Measurements from ENCODE around the gene CEMIP2. TPM values are rescaled to one million over a fixed set of nuclear protein-coding genes. Genes with fewer than 3 reads are reported as not detected.

Gene CEMIP2
- total and polyA plus RNA-seq, 4 donors: 18.8 to 123 (median 38.6) TPM

- Histone ChIP-seq H3K9me3 (ENCODE audit: control insufficient read depth in 4 of 4, low read length in 3 of 4) (no peaks in the 10 kb centered on the region), H3K27ac (ENCODE audit: low read depth in 1 of 2, low read length in 2 of 2) (no peak overlapping the region), H3K27me3 (ENCODE audit: control insufficient read depth in 4 of 4, insufficient read depth in 4 of 4, low read length in 3 of 4) (no peaks in the 10 kb centered on the region), H3K4me1 (ENCODE audit: control insufficient read depth in 4 of 4, insufficient read depth in 4 of 4, low read length in 3 of 4) (peaks cover 4 to 34% (median 11%) of the 10 kb centered on the region in 4 donors), H3K4me3 (ENCODE audit: low read depth in 1 of 3, low read length in 3 of 3) (no peak overlapping the region), H3K36me3 (ENCODE audit: control insufficient read depth in 4 of 4, insufficient read depth in 3 of 4, low read depth in 1 of 4, low read length in 3 of 4) (peaks cover 5 to 32% (median 19%) of the 10 kb centered on the region in 4 donors), H3K9ac (ENCODE audit: low read depth in 1 of 2, low read length in 2 of 2) (no peak overlapping the region)
- 95% methylated on average over 1 of the region's 1 CpG for WGBS
- DNase-seq (ENCODE audit: low spot score): no peak
- TF ChIP-seq TAF1 (conservative IDR thresholded peaks at IDR 0.05) (no peak), RAD21 (IDR thresholded peaks at IDR 0.05) (no peak), GABPA (IDR thresholded peaks at IDR 0.05 in 1 of 2, conservative IDR thresholded peaks at IDR 0.05 in 1 of 2) (no peak), SP1 (IDR thresholded peaks at IDR 0.05) (no peak), HNF4A (conservative IDR thresholded peaks at IDR 0.05) (no peak)
Observed at GRCh38 chr9:71687676-71688075, 80.6 kb downstream of the CEMIP2 start.

GRCh38 chr9:71685988-71686387 is 82.3 kb downstream of the CEMIP2 start:
- Histone ChIP-seq H3K9ac (ENCODE audit: low read depth in 1 of 2, low read length in 2 of 2) (no peak overlapping the region), H3K27me3 (ENCODE audit: control insufficient read depth in 4 of 4, insufficient read depth in 4 of 4, low read length in 3 of 4) (no peaks in the 10 kb centered on the region), H3K36me3 (ENCODE audit: control insufficient read depth in 4 of 4, insufficient read depth in 3 of 4, low read depth in 1 of 4, low read length in 3 of 4) (peaks cover under 1 to 31% (median 19%) of the 10 kb centered on the region in 4 donors), H3K4me3 (ENCODE audit: low read depth in 1 of 3, low read length in 3 of 3) (no peak overlapping the region), H3K4me1 (ENCODE audit: control insufficient read depth in 4 of 4, insufficient read depth in 4 of 4, low read length in 3 of 4) (peaks cover 4 to 44% (median 23%) of the 10 kb centered on the region in 4 donors), H3K27ac (ENCODE audit: low read depth in 1 of 2, low read length in 2 of 2) (peak overlapping the region in 1 of 2 donors; percentile 19), H3K9me3 (ENCODE audit: control insufficient read depth in 4 of 4, low read length in 3 of 4) (no peaks in the 10 kb centered on the region)
- TF ChIP-seq RXRA (IDR thresholded peaks at IDR 0.05): no peak
- 95% methylated on average over 7 of the region's 7 CpGs for WGBS
- no peak for DNase-seq (ENCODE audit: low spot score)

- WGBS: 50% methylated on average over 1 of the region's 1 CpG
- H3K9ac ChIP-seq (ENCODE audit: low read depth in 1 of 2, low read length in 2 of 2): no peak overlapping the region
- DNase-seq (ENCODE audit: low spot score): no peak
- no peaks in the 10 kb centered on the region for H3K27me3 ChIP-seq (ENCODE audit: control insufficient read depth in 4 of 4, insufficient read depth in 4 of 4, low read length in 3 of 4)
- H3K9me3 ChIP-seq (ENCODE audit: control insufficient read depth in 4 of 4, low read length in 3 of 4): no peaks in the 10 kb centered on the region
- H3K4me3 ChIP-seq (ENCODE audit: low read depth in 1 of 3, low read length in 3 of 3): no peak overlapping the region
- TF ChIP-seq RXRA (IDR thresholded peaks at IDR 0.05): no peak
- TF ChIP-seq SP1 (IDR thresholded peaks at IDR 0.05): no peak
- no peak for TF ChIP-seq MAX (IDR thresholded peaks at IDR 0.05)
- no peak for TF ChIP-seq RAD21 (IDR thresholded peaks at IDR 0.05)
- TF ChIP-seq YY1 (IDR thresholded peaks at IDR 0.05): no peak
- TF ChIP-seq FOXA2 (IDR thresholded peaks at IDR 0.05): no peak
- TF ChIP-seq HNF4G (IDR thresholded peaks at IDR 0.05): no peak
- TF ChIP-seq REST (IDR thresholded peaks at IDR 0.05): no peak
- H3K4me1 ChIP-seq (ENCODE audit: control insufficient read depth in 4 of 4, insufficient read depth in 4 of 4, low read length in 3 of 4): peaks cover 5 to 50% (median 29%) of the 10 kb centered on the region in 4 donors
- peaks cover 0 to 27% (median 19%) of the 10 kb centered on the region in 4 donors for H3K36me3 ChIP-seq (ENCODE audit: control insufficient read depth in 4 of 4, insufficient read depth in 3 of 4, low read depth in 1 of 4, low read length in 3 of 4)
- peak overlapping the region; percentile 19 to 75 for H3K27ac ChIP-seq (ENCODE audit: low read depth in 1 of 2, low read length in 2 of 2)
Observed at GRCh38 chr9:71685394-71685793, 82.9 kb downstream of the CEMIP2 start.

All from liver (tissue), 9 donors.